ENCODE measurements around the gene BAX. TPM values are rescaled to one million over a fixed set of nuclear protein-coding genes. Genes with fewer than 3 reads are reported as not detected.
A peak's percentile ranks its signal among the peaks of the same experiment; 100 is the strongest.
"Not testable (repeated sequence)": the region's sequence is repeated elsewhere in the genome, so short reads cannot be mapped to it uniquely, and the experiment has no call there.

BAX gene
- total and polyA plus RNA-seq, 4 experiments from 2014 or later: 56.5 to 183 (median 120) TPM

GRCh38 chr19:48913114-48913889, 41.4 kb upstream of the BAX start:
- no peaks in the 10 kb centered on the region for H3K9me3 ChIP-seq (ENCODE audit: control insufficient read depth in 1 of 2, low read length in 2 of 2)
- Mint-ChIP-seq H3K9me3 (no peaks in the 10 kb centered on the region), H3K4me1 (peaks cover 0 to 1% (median 0%) of the 10 kb centered on the region in 4 donors), H3K36me3 (peaks cover 40 to 50% of the 10 kb centered on the region in 2 donors), H3K27ac (peak overlapping the region in 3 of 7 donors; percentile 47 to 72 (median 48)), H3K4me3 (no peak overlapping the region), H3K27me3 (no peaks in the 10 kb centered on the region)
- no peaks in the 10 kb centered on the region for H3K4me1 ChIP-seq (ENCODE audit: insufficient read depth, low read length)
- POLR2A ChIA-PET (ENCODE audit: partially characterized antibody): no interaction called here
- CTCF ChIA-PET (ENCODE audit: partially characterized antibody): no interaction called here
- no peak overlapping the region for H3K27ac ChIP-seq (ENCODE audit: low read depth, low read length)
- DNase-seq: peak in 4 of 5 donors; percentile 22 to 61 (median 32)
- intact Hi-C loops (cut with micrococcal nuclease): no loop called here
- H3K4me3 ChIP-seq (ENCODE audit: low read length in 2 of 2): no peak overlapping the region
- H3K36me3 ChIP-seq (ENCODE audit: insufficient read depth, low read length): peaks cover 40% of the 10 kb centered on the region
- H3K27me3 ChIP-seq (ENCODE audit: insufficient read depth, low read length): no peaks in the 10 kb centered on the region

GRCh38 chr19:48914181-48914580, 40.5 kb upstream of the BAX start:
- H3K4me1 Mint-ChIP-seq: peaks cover 0 to 1% (median 0%) of the 10 kb centered on the region in 4 donors
- no peak overlapping the region for H3K4me3 ChIP-seq (ENCODE audit: low read length in 2 of 2)
- no peaks in the 10 kb centered on the region for H3K27me3 ChIP-seq (ENCODE audit: insufficient read depth, low read length)
- H3K36me3 Mint-ChIP-seq: peaks cover 40 to 54% of the 10 kb centered on the region in 2 donors
- no peak for DNase-seq
- H3K9me3 Mint-ChIP-seq: no peaks in the 10 kb centered on the region
- POLR2A ChIA-PET (ENCODE audit: partially characterized antibody): interaction anchor here (0.8 kb wide), 1 partner anchor 51 kb away, joined by 4 read pairs; the partner anchor contains the start of gene FTL
- intact Hi-C loops (cut with micrococcal nuclease): no loop called here
- no peaks in the 10 kb centered on the region for H3K27me3 Mint-ChIP-seq
- no peaks in the 10 kb centered on the region for H3K4me1 ChIP-seq (ENCODE audit: insufficient read depth, low read length)
- CTCF ChIA-PET (ENCODE audit: partially characterized antibody): interaction anchor here (0.6 kb wide), 1 partner anchor 27 kb away, joined by 3 read pairs; no protein-coding TSS in a partner anchor
- H3K9me3 ChIP-seq (ENCODE audit: control insufficient read depth in 1 of 2, low read length in 2 of 2): no peaks in the 10 kb centered on the region
- H3K27ac ChIP-seq (ENCODE audit: low read depth, low read length): no peak overlapping the region
- H3K27ac Mint-ChIP-seq: peak overlapping the region in 2 of 7 donors; percentile 25 to 70
- peaks cover 48% of the 10 kb centered on the region for H3K36me3 ChIP-seq (ENCODE audit: insufficient read depth, low read length)
- no peak overlapping the region for H3K4me3 Mint-ChIP-seq

GRCh38 chr19:48915757-48916156, 38.9 kb upstream of the BAX start:
- no peak overlapping the region for H3K4me3 ChIP-seq (ENCODE audit: low read length in 2 of 2)
- Mint-ChIP-seq H3K27me3 (no peaks in the 10 kb centered on the region), H3K4me3 (peak overlapping the region in 1 of 8 donors; percentile 32), H3K9me3 (no peaks in the 10 kb centered on the region), H3K4me1 (peaks cover 0 to 1% (median 0%) of the 10 kb centered on the region in 4 donors), H3K36me3 (peaks cover 42 to 50% of the 10 kb centered on the region in 2 donors), H3K27ac (peak overlapping the region in 1 of 7 donors; percentile 44)
- no peak for DNase-seq
- no peaks in the 10 kb centered on the region for H3K4me1 ChIP-seq (ENCODE audit: insufficient read depth, low read length)
- H3K27me3 ChIP-seq (ENCODE audit: insufficient read depth, low read length): no peaks in the 10 kb centered on the region
- ChIA-PET CTCF (ENCODE audit: partially characterized antibody) (no interaction called here), POLR2A (ENCODE audit: partially characterized antibody) (interaction anchor here (0.6 kb wide), 1 partner anchor 104 kb away, joined by 3 read pairs; no protein-coding TSS in a partner anchor)
- no peak overlapping the region for H3K27ac ChIP-seq (ENCODE audit: low read depth, low read length)
- H3K9me3 ChIP-seq (ENCODE audit: control insufficient read depth in 1 of 2, low read length in 2 of 2): no peaks in the 10 kb centered on the region
- intact Hi-C loops (cut with micrococcal nuclease): no loop called here
- peaks cover 44% of the 10 kb centered on the region for H3K36me3 ChIP-seq (ENCODE audit: insufficient read depth, low read length)

GRCh38 chr19:48918071-48918470, 36.6 kb upstream of the BAX start:
- DNase-seq: no peak
- Histone ChIP-seq H3K9me3 (ENCODE audit: control insufficient read depth in 1 of 2, low read length in 2 of 2) (no peaks in the 10 kb centered on the region), H3K27ac (ENCODE audit: low read depth, low read length) (no peak overlapping the region), H3K4me1 (ENCODE audit: insufficient read depth, low read length) (no peaks in the 10 kb centered on the region), H3K36me3 (ENCODE audit: insufficient read depth, low read length) (peaks cover 40% of the 10 kb centered on the region), H3K27me3 (ENCODE audit: insufficient read depth, low read length) (no peaks in the 10 kb centered on the region), H3K4me3 (ENCODE audit: low read length in 2 of 2) (no peak overlapping the region)
- no peak overlapping the region for H3K4me3 Mint-ChIP-seq
- H3K27me3 Mint-ChIP-seq: no peaks in the 10 kb centered on the region
- H3K36me3 Mint-ChIP-seq: peaks cover 29 to 45% of the 10 kb centered on the region in 2 donors
- ChIA-PET POLR2A (ENCODE audit: partially characterized antibody) (interaction anchor here (1.1 kb wide), 1 partner anchor 100 kb away, joined by 3 read pairs; no protein-coding TSS in a partner anchor), CTCF (ENCODE audit: partially characterized antibody) (interaction anchor here (1.0 kb wide), 1 partner anchor 75 kb away, joined by 3 read pairs; no protein-coding TSS in a partner anchor)
- H3K4me1 Mint-ChIP-seq: peaks cover 0 to 1% (median 0%) of the 10 kb centered on the region in 4 donors
- intact Hi-C loops (cut with micrococcal nuclease): no loop called here
- H3K9me3 Mint-ChIP-seq: no peaks in the 10 kb centered on the region
- peak overlapping the region in 1 of 7 donors; percentile 66 for H3K27ac Mint-ChIP-seq

- H3K27ac Mint-ChIP-seq: peak overlapping the region in 1 of 7 donors; percentile 22
- Histone ChIP-seq H3K27me3 (ENCODE audit: insufficient read depth, low read length) (no peaks in the 10 kb centered on the region), H3K9me3 (ENCODE audit: control insufficient read depth in 1 of 2, low read length in 2 of 2) (no peaks in the 10 kb centered on the region), H3K4me1 (ENCODE audit: insufficient read depth, low read length) (no peaks in the 10 kb centered on the region), H3K4me3 (ENCODE audit: low read length in 2 of 2) (no peak overlapping the region), H3K36me3 (ENCODE audit: insufficient read depth, low read length) (peaks cover 34% of the 10 kb centered on the region), H3K27ac (ENCODE audit: low read depth, low read length) (no peak overlapping the region)
- peaks cover 0 to 1% (median 0%) of the 10 kb centered on the region in 4 donors for H3K4me1 Mint-ChIP-seq
- no peaks in the 10 kb centered on the region for H3K27me3 Mint-ChIP-seq
- no peak for DNase-seq
- no peaks in the 10 kb centered on the region for H3K9me3 Mint-ChIP-seq
- intact Hi-C loops (cut with micrococcal nuclease): no loop called here
- ChIA-PET POLR2A (ENCODE audit: partially characterized antibody) (interaction anchor here (0.6 to 1.4 kb wide), 3 partner anchors 8 to 99 kb away, joined by 3 to 4 read pairs (median 3); partner anchors contain the start of gene FTL), CTCF (ENCODE audit: partially characterized antibody) (interaction anchor here (1.0 to 1.9 kb wide), 2 partner anchors 14 to 76 kb away, joined by 3 to 4 read pairs; no protein-coding TSS in a partner anchor)
- no peak overlapping the region for H3K4me3 Mint-ChIP-seq
- H3K36me3 Mint-ChIP-seq: peaks cover 28 to 44% of the 10 kb centered on the region in 2 donors
These were observed 35.9 kb upstream of the BAX start for GRCh38 chr19:48918801-48919247.

- peaks cover 32% of the 10 kb centered on the region for H3K36me3 ChIP-seq (ENCODE audit: insufficient read depth, low read length)
- POLR2A ChIA-PET (ENCODE audit: partially characterized antibody): interaction anchor here (0.6 to 1.4 kb wide), 2 partner anchors 9 to 46 kb away, joined by 3 to 4 read pairs; partner anchors contain the start of gene FTL
- peaks cover 25 to 41% of the 10 kb centered on the region in 2 donors for H3K36me3 Mint-ChIP-seq
These were observed 35.4 kb upstream of the BAX start for GRCh38 chr19:48919271-48919670.

GRCh38 chr19:48920949-48921348, 33.7 kb upstream of the BAX start:
- ChIA-PET POLR2A (ENCODE audit: partially characterized antibody) (interaction anchor here (1.9 kb wide), 1 partner anchor 12 kb away, joined by 4 read pairs; the partner anchor contains the start of gene DHDH), CTCF (ENCODE audit: partially characterized antibody) (interaction anchor here (0.8 to 1.0 kb wide), 2 partner anchors 42 to 50 kb away, joined by 3 to 4 read pairs; no protein-coding TSS in a partner anchor)
- DNase-seq: no peak
- H3K4me1 ChIP-seq (ENCODE audit: insufficient read depth, low read length): no peaks in the 10 kb centered on the region
- peaks cover 19 to 32% of the 10 kb centered on the region in 2 donors for H3K36me3 Mint-ChIP-seq
- intact Hi-C loops (cut with micrococcal nuclease): no loop called here
- no peak overlapping the region for H3K27ac ChIP-seq (ENCODE audit: low read depth, low read length)
- no peak overlapping the region for H3K27ac Mint-ChIP-seq
- no peak overlapping the region for H3K4me3 Mint-ChIP-seq
- H3K36me3 ChIP-seq (ENCODE audit: insufficient read depth, low read length): peaks cover 28% of the 10 kb centered on the region
- peaks cover 0 to under 1% (median 0%) of the 10 kb centered on the region in 4 donors for H3K4me1 Mint-ChIP-seq
- H3K27me3 Mint-ChIP-seq: no peaks in the 10 kb centered on the region
- no peaks in the 10 kb centered on the region for H3K27me3 ChIP-seq (ENCODE audit: insufficient read depth, low read length)
- no peaks in the 10 kb centered on the region for H3K9me3 ChIP-seq (ENCODE audit: control insufficient read depth in 1 of 2, low read length in 2 of 2)
- no peaks in the 10 kb centered on the region for H3K9me3 Mint-ChIP-seq
- H3K4me3 ChIP-seq (ENCODE audit: low read length in 2 of 2): no peak overlapping the region

More at GRCh38 chr19:48919271-48919670, 35.4 kb upstream of the BAX start:
- H3K4me1 Mint-ChIP-seq; intact Hi-C loops (cut with micrococcal nuclease); H3K9me3 Mint-ChIP-seq; H3K4me1 ChIP-seq (ENCODE audit: insufficient read depth, low read length); DNase-seq; H3K9me3 ChIP-seq (ENCODE audit: control insufficient read depth in 1 of 2, low read length in 2 of 2); H3K4me3 Mint-ChIP-seq; H3K27ac ChIP-seq (ENCODE audit: low read depth, low read length); H3K27me3 Mint-ChIP-seq; H3K4me3 ChIP-seq (ENCODE audit: low read length in 2 of 2); H3K27me3 ChIP-seq (ENCODE audit: insufficient read depth, low read length): not testable (repeated sequence)
- CTCF ChIA-PET (ENCODE audit: partially characterized antibody): interaction anchor here (1.0 to 1.9 kb wide), 2 partner anchors 14 to 77 kb away, joined by 3 to 4 read pairs; no protein-coding TSS in a partner anchor
- H3K27ac Mint-ChIP-seq: peak overlapping the region in 1 of 7 donors; percentile 29
